HepG2 (cell line): ENCODE results near the gene TRIM15. TPM values are rescaled to one million over a fixed set of nuclear protein-coding genes. Genes with fewer than 3 reads are reported as not detected.

Experiments used
- DNMT3B ChIP-seq: conservative IDR thresholded peaks from 2 replicates; pipeline ENCODE4 v1.6.1; 2016; ENCODE audit warnings: missing biosample characterization, control low read depth
- ELF3 ChIP-seq: IDR thresholded peaks from 2 replicates; pipeline ENCODE4 v1.6.1; 2016; ENCODE audit warnings: missing genetic modification reagents, missing compliant biosample characterization
- GABPB1 ChIP-seq: IDR thresholded peaks from 2 replicates; pipeline ENCODE4 v1.6.1; 2016; ENCODE audit warnings: mild to moderate bottlenecking, missing genetic modification reagents, moderate library complexity, missing compliant biosample characterization
- GTF2F1 ChIP-seq: fragments of 150-350 bp; IDR thresholded peaks from 2 replicates; pipeline ENCODE4 v1.6.1; 2014; ENCODE audit warnings: low read length
- HDAC1 ChIP-seq: sonication (generic); formaldehyde crosslinking; IDR thresholded peaks from 2 replicates; pipeline ENCODE4 v1.5.1; 2020; ENCODE audit warnings: mild to moderate bottlenecking, missing genetic modification reagents
- KDM5B ChIP-seq: sonication (generic); formaldehyde crosslinking; IDR thresholded peaks from 2 replicates; pipeline ENCODE4 v1.4.0; 2020; ENCODE audit warnings: missing genetic modification reagents, mild to moderate bottlenecking, borderline replicate concordance
- MAFK ChIP-seq, 2 experiments: IDR thresholded peaks in 1 of 2; conservative IDR thresholded peaks in 1 of 2; 2 replicates each; pipeline ENCODE4 v1.6.1; 2011; ENCODE audit warnings: improper control_type of control experiment in 2 of 2, low read length in 2 of 2
- MYC ChIP-seq: sonication (generic); formaldehyde crosslinking; IDR thresholded peaks from 2 replicates; pipeline ENCODE4 v1.9.0; 2021; ENCODE audit warnings: missing genetic modification reagents, borderline replicate concordance
- NFKBIZ ChIP-seq: IDR thresholded peaks from 2 replicates; pipeline ENCODE4 v1.6.1; 2018; ENCODE audit warnings: missing genetic modification reagents, missing compliant biosample characterization
- RXRB ChIP-seq: IDR thresholded peaks from 2 replicates; pipeline ENCODE4 v1.6.1; 2016; ENCODE audit warnings: borderline replicate concordance, missing genetic modification reagents, missing compliant biosample characterization
- ZBTB1 ChIP-seq: sonication (generic); formaldehyde crosslinking; IDR thresholded peaks from 2 replicates; pipeline ENCODE4 v1.4.0; 2020; ENCODE audit warnings: missing genetic modification reagents, borderline replicate concordance
- ZFY ChIP-seq: sonication (generic); formaldehyde crosslinking; IDR thresholded peaks from 2 replicates; pipeline ENCODE4 v1.4.0; 2020; ENCODE audit warnings: missing genetic modification reagents
- ZKSCAN5 ChIP-seq: sonication (generic); formaldehyde crosslinking; IDR thresholded peaks from 2 replicates; pipeline ENCODE4 v1.5.1; 2020; ENCODE audit warnings: mild to moderate bottlenecking, missing genetic modification reagents
- ZNF207 ChIP-seq: fragments of 450-650 bp; IDR thresholded peaks from 2 replicates; pipeline ENCODE4 v1.6.1; 2016; ENCODE audit warnings: antibody characterized with exemption, borderline replicate concordance
- ZNF33A ChIP-seq: sonication (generic); formaldehyde crosslinking; IDR thresholded peaks from 2 replicates; pipeline ENCODE4 v1.5.1; 2020; ENCODE audit warnings: missing genetic modification reagents, mild to moderate bottlenecking, moderate library complexity, borderline replicate concordance
- ZNF567 ChIP-seq: sonication (generic); formaldehyde crosslinking; IDR thresholded peaks from 2 replicates; pipeline ENCODE4 v1.8.1; 2023; ENCODE audit warnings: mild to moderate bottlenecking, missing genetic modification reagents, borderline replicate concordance
- ZNF619 ChIP-seq: sonication (generic); formaldehyde crosslinking; IDR thresholded peaks from 2 replicates; pipeline ENCODE4 v1.4.0; 2020; ENCODE audit warnings: mild to moderate bottlenecking, missing genetic modification reagents
- ZNF749 ChIP-seq: sonication (generic); formaldehyde crosslinking; IDR thresholded peaks from 2 replicates; pipeline ENCODE4 v1.8.0; 2022; ENCODE audit warnings: mild to moderate bottlenecking, missing genetic modification reagents, moderate library complexity, borderline replicate concordance
- polyA plus RNA-seq, 8 experiments: library from polyadenylated mRNA; depleted of rRNA in 3 of 8; stranded (reverse) in 7 of 8; unstranded in 1 of 8; fragments of >200 nt; fragmentation: Illumina TruSeq in 4 of 8; extraction: Trizol in 4 of 8; gene quantifications; 2 replicates each; pipeline versions ENCODE4 v1.2.1 to v1.2.3, GENCODE V29; 2011 to 2016; ENCODE audit warnings: low read depth in 4 of 8, missing spikeins in 1 of 8, mixed read lengths in 1 of 8; ENCODE audit not compliant: insufficient read depth in 1 of 8
- total RNA-seq, 5 experiments: library from RNA; depleted of rRNA; stranded (reverse); fragments of >200 nt; fragmentation: Illumina TruSeq; extraction: Trizol; gene quantifications; 2 replicates each; pipeline ENCODE4 v1.2.3, GENCODE V29; 2016; ENCODE audit warnings: low read depth in 1 of 5
- TF ChIP-seq, protein P1 (sequence below): conservative IDR thresholded peaks from 2 replicates; pipeline ENCODE4 v1.6.1; 2018; ENCODE audit warnings: missing genetic modification reagents
- TF ChIP-seq, protein P2 (sequence below): sonication (generic); formaldehyde crosslinking; IDR thresholded peaks from 2 replicates; pipeline ENCODE4 v1.8.1; 2023; ENCODE audit warnings: mild to moderate bottlenecking, missing genetic modification reagents
- TF ChIP-seq, protein P3 (sequence below): sonication (generic); formaldehyde crosslinking; IDR thresholded peaks from 2 replicates; pipeline ENCODE4 v1.4.0; 2020; ENCODE audit warnings: mild to moderate bottlenecking, missing genetic modification reagents
- TF ChIP-seq, protein P4 (sequence below): sonication (generic); formaldehyde crosslinking; IDR thresholded peaks from 2 replicates; pipeline ENCODE4 v1.8.1; 2022; ENCODE audit warnings: low read depth, mild to moderate bottlenecking, missing genetic modification reagents

The TRIM15 gene
- total and polyA plus RNA-seq, 2 of the 13 experiments (the other 11 are each of a cell fraction or from before 2014, with no cell fraction given): 35.1 to 38.2 TPM

DNA sequence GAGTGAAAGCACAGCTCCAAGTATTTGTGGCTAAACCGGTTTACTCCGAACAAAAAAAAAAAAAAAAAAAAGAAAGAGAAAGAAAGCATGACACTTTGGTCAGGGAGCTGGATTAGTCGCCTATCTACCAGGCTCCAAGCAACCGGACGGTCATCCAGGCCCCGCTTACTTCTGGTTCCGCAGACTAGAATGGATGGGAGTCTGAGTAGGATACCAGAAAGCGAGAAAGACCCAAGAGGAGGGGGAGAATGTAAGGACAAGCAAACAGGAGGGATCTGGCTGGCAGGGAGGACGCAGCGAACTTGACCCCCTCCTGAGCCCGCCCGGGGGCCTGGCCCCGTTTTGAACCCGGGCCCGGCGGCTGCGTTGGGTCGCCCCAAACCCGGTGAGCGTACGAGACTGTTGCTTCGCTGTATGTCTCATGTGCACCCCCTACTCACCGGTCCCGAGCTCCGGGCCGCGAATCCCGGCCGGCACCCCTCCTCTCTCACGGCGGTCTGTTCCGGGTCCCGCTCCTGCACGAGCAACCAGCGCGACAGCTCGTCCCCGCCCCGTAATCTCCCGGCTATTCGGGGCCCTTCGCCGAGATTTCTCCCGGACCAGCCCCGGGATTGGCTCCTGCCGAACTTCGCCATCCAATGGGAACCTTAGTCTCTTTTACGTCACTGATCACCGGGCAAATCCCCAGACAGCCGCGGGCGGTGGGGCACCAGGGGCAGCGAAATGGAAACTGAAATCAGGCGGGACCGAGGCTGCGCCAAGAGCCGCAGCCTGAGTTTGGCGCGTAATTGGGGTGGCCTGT is 49.7 kb downstream of the TRIM15 start, which contains the start of gene TRIM26 (continued):
- TF ChIP-seq ELF3: peak; percentile 81
- TF ChIP-seq ZNF619: 0 out of 2 replicates have a peak, but pooled peaks have one; percentile 57
- TF ChIP-seq GTF2F1: 0 out of 2 replicates have a peak, but pooled peaks have one; percentile 13
- TF ChIP-seq, protein P1, sequence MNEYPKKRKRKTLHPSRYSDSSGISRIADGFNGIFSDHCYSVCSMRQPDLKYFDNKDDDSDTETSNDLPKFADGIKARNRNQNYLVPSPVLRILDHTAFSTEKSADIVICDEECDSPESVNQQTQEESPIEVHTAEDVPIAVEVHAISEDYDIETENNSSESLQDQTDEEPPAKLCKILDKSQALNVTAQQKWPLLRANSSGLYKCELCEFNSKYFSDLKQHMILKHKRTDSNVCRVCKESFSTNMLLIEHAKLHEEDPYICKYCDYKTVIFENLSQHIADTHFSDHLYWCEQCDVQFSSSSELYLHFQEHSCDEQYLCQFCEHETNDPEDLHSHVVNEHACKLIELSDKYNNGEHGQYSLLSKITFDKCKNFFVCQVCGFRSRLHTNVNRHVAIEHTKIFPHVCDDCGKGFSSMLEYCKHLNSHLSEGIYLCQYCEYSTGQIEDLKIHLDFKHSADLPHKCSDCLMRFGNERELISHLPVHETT (CRISPR knock-in tag): peak; percentile 33; the same call in 1 of the 2 replicates
- TF ChIP-seq, protein P2, sequence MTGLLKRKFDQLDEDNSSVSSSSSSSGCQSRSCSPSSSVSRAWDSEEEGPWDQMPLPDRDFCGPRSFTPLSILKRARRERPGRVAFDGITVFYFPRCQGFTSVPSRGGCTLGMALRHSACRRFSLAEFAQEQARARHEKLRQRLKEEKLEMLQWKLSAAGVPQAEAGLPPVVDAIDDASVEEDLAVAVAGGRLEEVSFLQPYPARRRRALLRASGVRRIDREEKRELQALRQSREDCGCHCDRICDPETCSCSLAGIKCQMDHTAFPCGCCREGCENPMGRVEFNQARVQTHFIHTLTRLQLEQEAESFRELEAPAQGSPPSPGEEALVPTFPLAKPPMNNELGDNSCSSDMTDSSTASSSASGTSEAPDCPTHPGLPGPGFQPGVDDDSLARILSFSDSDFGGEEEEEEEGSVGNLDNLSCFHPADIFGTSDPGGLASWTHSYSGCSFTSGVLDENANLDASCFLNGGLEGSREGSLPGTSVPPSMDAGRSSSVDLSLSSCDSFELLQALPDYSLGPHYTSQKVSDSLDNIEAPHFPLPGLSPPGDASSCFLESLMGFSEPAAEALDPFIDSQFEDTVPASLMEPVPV: peak; percentile 95
- peak; percentile 94; the same call in 1 of the 2 replicates for TF ChIP-seq KDM5B (CRISPR knock-in tag)
- TF ChIP-seq MAFK (conservative IDR thresholded peaks at IDR 0.05 in 1 of 2, IDR thresholded peaks at IDR 0.05 in 1 of 2; ENCODE audit: low read length in 2 of 2): no peak
- TF ChIP-seq ZNF33A (CRISPR knock-in tag): 0 out of 2 replicates have a peak, but pooled peaks have one; percentile 44
- TF ChIP-seq ZNF207: no peak
- peak; percentile 59 for TF ChIP-seq RXRB
- 0 out of 2 replicates have a peak, but pooled peaks have one; percentile 26 for TF ChIP-seq NFKBIZ (CRISPR knock-in tag)
- TF ChIP-seq, protein P3, sequence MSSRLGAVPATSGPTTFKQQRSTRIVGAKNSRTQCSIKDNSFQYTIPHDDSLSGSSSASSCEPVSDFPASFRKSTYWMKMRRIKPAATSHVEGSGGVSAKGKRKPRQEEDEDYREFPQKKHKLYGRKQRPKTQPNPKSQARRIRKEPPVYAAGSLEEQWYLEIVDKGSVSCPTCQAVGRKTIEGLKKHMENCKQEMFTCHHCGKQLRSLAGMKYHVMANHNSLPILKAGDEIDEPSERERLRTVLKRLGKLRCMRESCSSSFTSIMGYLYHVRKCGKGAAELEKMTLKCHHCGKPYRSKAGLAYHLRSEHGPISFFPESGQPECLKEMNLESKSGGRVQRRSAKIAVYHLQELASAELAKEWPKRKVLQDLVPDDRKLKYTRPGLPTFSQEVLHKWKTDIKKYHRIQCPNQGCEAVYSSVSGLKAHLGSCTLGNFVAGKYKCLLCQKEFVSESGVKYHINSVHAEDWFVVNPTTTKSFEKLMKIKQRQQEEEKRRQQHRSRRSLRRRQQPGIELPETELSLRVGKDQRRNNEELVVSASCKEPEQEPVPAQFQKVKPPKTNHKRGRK: no peak
- 0 out of 2 replicates have a peak, but pooled peaks have one; percentile 41 for TF ChIP-seq ZKSCAN5 (CRISPR knock-in tag)
- peak; percentile 83 for TF ChIP-seq GABPB1 (CRISPR knock-in tag)
- TF ChIP-seq DNMT3B: peak; percentile 84; the same call in 1 of the 2 replicates
- TF ChIP-seq, protein P4, sequence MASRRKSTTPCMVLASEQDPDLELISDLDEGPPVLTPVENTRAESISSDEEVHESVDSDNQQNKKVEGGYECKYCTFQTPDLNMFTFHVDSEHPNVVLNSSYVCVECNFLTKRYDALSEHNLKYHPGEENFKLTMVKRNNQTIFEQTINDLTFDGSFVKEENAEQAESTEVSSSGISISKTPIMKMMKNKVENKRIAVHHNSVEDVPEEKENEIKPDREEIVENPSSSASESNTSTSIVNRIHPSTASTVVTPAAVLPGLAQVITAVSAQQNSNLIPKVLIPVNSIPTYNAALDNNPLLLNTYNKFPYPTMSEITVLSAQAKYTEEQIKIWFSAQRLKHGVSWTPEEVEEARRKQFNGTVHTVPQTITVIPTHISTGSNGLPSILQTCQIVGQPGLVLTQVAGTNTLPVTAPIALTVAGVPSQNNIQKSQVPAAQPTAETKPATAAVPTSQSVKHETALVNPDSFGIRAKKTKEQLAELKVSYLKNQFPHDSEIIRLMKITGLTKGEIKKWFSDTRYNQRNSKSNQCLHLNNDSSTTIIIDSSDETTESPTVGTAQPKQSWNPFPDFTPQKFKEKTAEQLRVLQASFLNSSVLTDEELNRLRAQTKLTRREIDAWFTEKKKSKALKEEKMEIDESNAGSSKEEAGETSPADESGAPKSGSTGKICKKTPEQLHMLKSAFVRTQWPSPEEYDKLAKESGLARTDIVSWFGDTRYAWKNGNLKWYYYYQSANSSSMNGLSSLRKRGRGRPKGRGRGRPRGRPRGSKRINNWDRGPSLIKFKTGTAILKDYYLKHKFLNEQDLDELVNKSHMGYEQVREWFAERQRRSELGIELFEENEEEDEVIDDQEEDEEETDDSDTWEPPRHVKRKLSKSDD (CRISPR knock-in tag): no peak
- TF ChIP-seq ZNF749 (CRISPR knock-in tag): 0 out of 2 replicates have a peak, but pooled peaks have one; percentile 53
- TF ChIP-seq MYC (CRISPR knock-in tag): peak; percentile 74
- TF ChIP-seq ZBTB1: 0 out of 2 replicates have a peak, but pooled peaks have one; percentile 68
- TF ChIP-seq ZNF567 (CRISPR knock-in tag): peak; percentile 35; the same call in 1 of the 2 replicates
- peak; percentile 67 for TF ChIP-seq ZFY (CRISPR knock-in tag)
- TF ChIP-seq HDAC1 (CRISPR knock-in tag): peak; percentile 93
